Psoas muscle (tissue), 8 donors: Measurements from ENCODE around the gene RNU6-9. TPM values are rescaled to one million over a fixed set of nuclear protein-coding genes. Genes with fewer than 3 reads are reported as not detected.
A peak's percentile ranks its signal among the peaks of the same experiment; 100 is the strongest.

Experiments used
- ATAC-seq, 4 donors: fragments of 200-7000 bp; cut with Tn5 transposase; one replicate each; pipeline ENCODE4 v1.9.1; 2020; ENCODE audit warnings: moderate library complexity in 3 of 4, mild to moderate bottlenecking in 2 of 4
- DNase-seq, 2 donors: peaks; one replicate each; pipeline ENCODE4 v3.0.0-alpha.2; 2020
- H3K27ac ChIP-seq: fragments of 200-600 bp; one replicate; pipeline ENCODE4 v1.8.0; 2022
- H3K27me3 ChIP-seq, 3 donors: fragments of 200-600 bp in 1 of 3; one replicate each; pipeline versions ENCODE4 v1.6.1 to v1.8.0; 2013 to 2022; ENCODE audit warnings: low read length in 2 of 3, mild to moderate bottlenecking in 2 of 3, moderate library complexity in 1 of 3; ENCODE audit not compliant: insufficient read depth in 3 of 3
- H3K36me3 ChIP-seq, 2 donors: fragments of 200-600 bp in 1 of 2; one replicate each; pipeline versions ENCODE4 v1.6.1 to v1.8.0; 2013 to 2022; ENCODE audit warnings: low read depth in 1 of 2, mild to moderate bottlenecking in 1 of 2, moderate library complexity in 1 of 2; ENCODE audit not compliant: insufficient read depth in 1 of 2
- H3K4me1 ChIP-seq: fragments of 200-600 bp; one replicate; pipeline ENCODE4 v1.8.0; 2022
- H3K4me3 ChIP-seq: fragments of 200-600 bp; one replicate; pipeline ENCODE4 v1.8.0; 2022; ENCODE audit warnings: mild to moderate bottlenecking
- H3K9me3 ChIP-seq: fragments of 200-600 bp; one replicate; pipeline ENCODE4 v1.8.0; 2022
- WGBS, 3 donors: extraction: QIAGEN DNeasy Blood & Tissue Kit; methylation state at CpG; one replicate each; pipeline versions ENCODE4 v1.1.6 to v1.1.7; 2013; 5-methylcytosine and 5-hydroxymethylcytosine counted together
- intact Hi-C, 2 donors: fragments of 100-400 bp; cut with DNase I; formaldehyde crosslinking; loops; one replicate each; pipeline versions ENCODE4 v1.11.0 to v1.14.2; 2022
- polyA plus RNA-seq, 3 donors: library from polyadenylated mRNA; stranded (reverse); fragments of 200-250 nt; gene quantifications; one replicate each; pipeline ENCODE4 v1.2.3, GENCODE V29; 2013
- total RNA-seq, 4 donors: library from RNA; stranded (reverse); fragmentation: NEBNext Ultra II Directional in 2 of 4; extraction: Animal tissue kit (Norgen Biotek cat#: 25700) in 2 of 4; gene quantifications; one replicate each; pipeline versions ENCODE4 v1.2.1 to v1.2.4, GENCODE V29; 2021 to 2023
- TF ChIP-seq, protein P1 (sequence below): fragments of 200-600 bp; IDR thresholded peaks from one replicate; pipeline ENCODE4 v1.8.0; 2022; ENCODE audit warnings: antibody characterized with exemption
- donor health status: healthy with polysubstance abuse.
- donor health status: DM: no; HTN: no; CAD: no; lungs with moderate emphysema.
- donor health status: Bipolar disorder and iron deficiency.
- donor health status: healthy.
- donor health status: DM: yes; HTN: yes; CAD: no.
- donor health status: DM: no; HTN: no; CAD: no.
- donor health status: DM: no; HTN: no; CAD: no.
- donor health status: DM: yes; HTN: yes; CAD: no.

RNU6-9 gene
- total and polyA plus RNA-seq, 7 donors, result not detected

DNA sequence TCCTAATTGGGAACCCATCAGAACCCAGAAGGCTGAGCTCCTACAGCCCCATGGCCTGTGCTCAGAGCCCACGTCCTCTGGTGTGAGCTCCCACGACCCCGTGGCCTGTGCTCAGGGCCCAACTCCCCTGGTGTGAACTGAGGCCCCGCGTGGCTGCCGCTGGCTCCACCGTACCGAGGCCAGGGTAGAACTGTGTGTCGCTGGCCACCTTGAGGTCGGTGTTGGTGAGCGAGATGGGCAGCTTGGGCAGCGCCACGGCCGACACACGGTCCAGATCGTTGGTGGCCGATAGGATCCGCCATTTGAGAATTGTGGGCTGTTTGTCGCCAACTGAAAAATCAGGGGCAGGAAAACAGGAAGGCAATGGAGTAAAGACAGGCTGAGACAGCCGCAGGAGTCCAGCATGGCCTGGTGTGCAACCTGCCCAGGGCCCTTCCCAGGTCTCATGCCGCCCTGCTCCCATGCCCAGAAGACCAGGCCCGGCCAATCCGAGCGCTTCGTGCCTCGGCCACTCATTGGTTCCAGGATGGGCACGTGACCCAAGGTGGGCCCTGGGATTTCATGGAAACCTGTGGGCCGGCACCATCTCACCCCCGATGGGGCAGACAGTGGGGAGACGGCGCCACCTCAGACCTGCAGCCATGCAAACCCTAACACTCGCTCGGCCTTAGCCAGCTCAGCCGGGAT lies 11.8 kb upstream of the RNU6-9 start:
- no peaks in the 10 kb centered on the region for H3K9me3 ChIP-seq
- WGBS, 3 donors, result 96 to 98% (median 97%) methylated on average over 34 of the region's 34 CpGs
- intact Hi-C loops, result no loop called here
- H3K4me1 ChIP-seq, result no peaks in the 10 kb centered on the region
- no peak overlapping the region for H3K4me3 ChIP-seq
- peaks cover 0 to 71% of the 10 kb centered on the region in 2 donors for H3K36me3 ChIP-seq
- H3K27me3 ChIP-seq, result no peaks in the 10 kb centered on the region
- TF ChIP-seq, protein P1, sequence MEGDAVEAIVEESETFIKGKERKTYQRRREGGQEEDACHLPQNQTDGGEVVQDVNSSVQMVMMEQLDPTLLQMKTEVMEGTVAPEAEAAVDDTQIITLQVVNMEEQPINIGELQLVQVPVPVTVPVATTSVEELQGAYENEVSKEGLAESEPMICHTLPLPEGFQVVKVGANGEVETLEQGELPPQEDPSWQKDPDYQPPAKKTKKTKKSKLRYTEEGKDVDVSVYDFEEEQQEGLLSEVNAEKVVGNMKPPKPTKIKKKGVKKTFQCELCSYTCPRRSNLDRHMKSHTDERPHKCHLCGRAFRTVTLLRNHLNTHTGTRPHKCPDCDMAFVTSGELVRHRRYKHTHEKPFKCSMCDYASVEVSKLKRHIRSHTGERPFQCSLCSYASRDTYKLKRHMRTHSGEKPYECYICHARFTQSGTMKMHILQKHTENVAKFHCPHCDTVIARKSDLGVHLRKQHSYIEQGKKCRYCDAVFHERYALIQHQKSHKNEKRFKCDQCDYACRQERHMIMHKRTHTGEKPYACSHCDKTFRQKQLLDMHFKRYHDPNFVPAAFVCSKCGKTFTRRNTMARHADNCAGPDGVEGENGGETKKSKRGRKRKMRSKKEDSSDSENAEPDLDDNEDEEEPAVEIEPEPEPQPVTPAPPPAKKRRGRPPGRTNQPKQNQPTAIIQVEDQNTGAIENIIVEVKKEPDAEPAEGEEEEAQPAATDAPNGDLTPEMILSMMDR, result no peak
- DNase-seq (peak in 1 of 2 donors; percentile 34), ATAC-seq (no peak)
- H3K27ac ChIP-seq, result no peak overlapping the region

DNA sequence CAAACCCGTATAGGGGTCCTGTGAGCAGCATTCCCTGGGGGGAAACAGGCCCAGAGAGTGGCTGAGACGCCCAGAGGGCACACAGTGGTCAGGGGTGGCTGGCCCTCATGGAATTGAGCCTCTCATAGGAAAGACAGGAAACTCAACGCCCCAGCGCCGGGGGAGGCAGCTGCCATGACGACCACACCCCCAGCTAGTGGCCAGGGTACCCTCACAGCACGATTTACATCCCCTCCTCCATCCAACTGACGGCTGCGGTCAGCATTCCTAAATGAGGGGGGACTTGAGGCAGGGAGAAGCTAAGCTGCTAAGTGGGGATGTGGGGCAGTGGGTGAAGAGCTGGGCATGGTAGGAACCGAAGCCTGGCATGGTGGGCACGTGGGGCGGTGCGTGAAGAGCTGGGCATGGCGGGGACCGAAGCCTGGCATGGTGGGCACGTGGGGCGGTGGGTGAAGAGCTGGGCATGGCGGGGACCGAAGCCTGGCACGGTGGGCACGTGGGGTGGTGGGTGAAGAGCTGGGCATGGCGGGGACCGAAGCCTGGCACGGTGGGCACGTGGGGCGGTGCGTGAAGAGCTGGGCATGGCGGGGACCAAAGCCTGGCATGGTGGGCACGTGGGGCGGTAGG lies 10.3 kb upstream of the RNU6-9 start:
- Histone ChIP-seq H3K27me3 (no peaks in the 10 kb centered on the region), H3K4me1 (no peaks in the 10 kb centered on the region), H3K4me3 (no peak overlapping the region), H3K36me3 (peaks cover 0 to 78% of the 10 kb centered on the region in 2 donors), H3K27ac (no peak overlapping the region), H3K9me3 (no peaks in the 10 kb centered on the region)
- DNase-seq, result peak in 1 of 2 donors; percentile 39
- intact Hi-C loops, result no loop called here
- 89 to 94% (median 93%) methylated on average over 16 to 30 of the region's 30 CpGs for WGBS, 3 donors
- TF ChIP-seq, protein P1, result no peak
- ATAC-seq, result no peak

DNA sequence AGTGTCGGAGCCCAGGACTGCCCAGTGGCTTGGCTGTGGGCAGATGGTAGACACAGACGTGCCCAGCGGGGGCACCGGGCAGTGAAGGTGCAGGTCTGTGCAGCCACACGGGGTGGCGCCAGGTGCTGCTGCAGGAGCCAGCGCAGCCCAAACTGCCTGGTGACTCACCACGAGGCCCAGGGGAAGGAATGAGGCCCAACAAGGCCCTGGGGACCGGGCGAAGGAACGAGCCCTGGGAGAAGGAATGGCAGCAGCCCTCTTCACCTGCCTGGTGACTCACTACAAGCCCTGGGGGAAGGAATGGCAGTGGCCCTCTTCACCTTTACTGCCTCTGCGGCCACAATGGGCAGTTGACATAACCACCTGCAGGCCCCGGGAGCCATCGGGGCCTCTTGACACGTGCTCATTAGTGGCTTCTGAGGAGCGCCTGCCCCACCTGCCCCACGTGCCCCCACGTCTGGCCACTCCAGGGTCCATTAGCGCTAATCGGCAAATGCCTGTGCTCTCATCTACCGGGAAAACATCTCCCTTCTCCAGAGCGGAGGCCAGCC lies 9.5 kb upstream of the RNU6-9 start:
- TF ChIP-seq, protein P1, result no peak
- Histone ChIP-seq H3K27ac (no peak overlapping the region), H3K27me3 (no peaks in the 10 kb centered on the region), H3K4me1 (no peaks in the 10 kb centered on the region), H3K4me3 (no peak overlapping the region), H3K36me3 (peaks cover 0 to 85% of the 10 kb centered on the region in 2 donors), H3K9me3 (no peaks in the 10 kb centered on the region)
- WGBS, 3 donors, result 88 to 94% (median 91%) methylated on average over 21 to 22 of the region's 22 CpGs
- ATAC-seq (peak in 2 of 4 donors; percentile 25 to 34), DNase-seq (peak in 1 of 2 donors; percentile 32)
- intact Hi-C loops, result no loop called here

DNA sequence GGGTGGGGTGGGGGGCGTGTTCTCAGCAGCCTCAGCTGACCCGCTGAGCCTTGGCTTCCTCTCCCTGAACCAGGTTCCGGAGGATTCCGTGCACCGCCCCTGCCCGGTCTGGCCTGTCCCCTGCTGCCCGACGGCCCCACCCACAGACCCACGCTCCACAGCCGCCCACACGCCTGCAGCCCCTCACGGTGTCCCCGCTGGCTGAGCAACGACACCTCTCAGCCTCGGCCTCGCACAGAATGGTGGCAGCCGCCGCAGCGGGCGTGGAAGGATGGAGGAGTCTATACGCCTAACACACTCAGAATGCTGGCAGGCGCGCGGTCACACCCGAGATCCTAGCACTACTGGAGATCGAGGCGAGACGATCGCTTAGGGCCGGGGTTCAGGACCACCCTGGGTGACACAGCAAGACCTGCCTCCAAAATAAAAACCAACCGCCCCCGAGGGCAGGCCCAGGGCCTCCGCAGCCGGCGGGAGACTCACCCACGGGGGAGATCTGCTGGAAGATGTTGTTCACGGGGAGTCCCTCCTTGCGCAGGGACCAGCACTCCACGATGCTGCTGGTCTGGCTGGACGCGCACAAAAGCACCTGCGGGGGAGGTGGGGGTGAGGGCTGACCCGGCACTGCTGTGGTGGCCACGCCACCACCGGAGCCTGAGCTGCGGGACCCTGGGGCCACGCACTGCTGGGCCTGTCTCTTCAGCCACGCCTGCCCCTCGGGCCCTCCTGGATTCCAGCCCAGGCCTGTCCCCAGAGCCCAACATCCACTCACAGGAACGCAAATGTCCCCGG lies 8.7 kb upstream of the RNU6-9 start:
- intact Hi-C loops, result no loop called here
- WGBS, 3 donors, result 90 to 92% (median 91%) methylated on average over 42 to 51 of the region's 51 CpGs
- Histone ChIP-seq H3K9me3 (no peaks in the 10 kb centered on the region), H3K4me3 (no peak overlapping the region), H3K4me1 (no peaks in the 10 kb centered on the region), H3K27me3 (no peaks in the 10 kb centered on the region), H3K27ac (no peak overlapping the region), H3K36me3 (peaks cover 4 to 91% of the 10 kb centered on the region in 2 donors)
- peak in 1 of 2 donors; percentile 46 for DNase-seq
- TF ChIP-seq, protein P1, result no peak
- ATAC-seq, result no peak
